SH-SY5Y (cell line): Measurements from ENCODE around the gene ADAMTSL5.

Experiments used
- GATA2 ChIP-seq: IDR thresholded peaks from 2 replicates; pipeline ENCODE4 v1.6.1; 2011; ENCODE audit warnings: mild to moderate bottlenecking, low read depth, low read length
- GATA3 ChIP-seq: IDR thresholded peaks from 2 replicates; pipeline ENCODE4 v1.6.1; 2011; ENCODE audit warnings: low read depth, mild to moderate bottlenecking, low read length, moderate library complexity

- no peak for TF ChIP-seq GATA2
- no peak for TF ChIP-seq GATA3
Measured at GRCh38 chr19:1497578-1498235, 15.1 kb downstream of the ADAMTSL5 start.
